Measurements from ENCODE around the gene FYB1. TPM values are rescaled to one million over a fixed set of nuclear protein-coding genes. Genes with fewer than 3 reads are reported as not detected.
"Not testable (repeated sequence)": the region's sequence is repeated elsewhere in the genome, so short reads cannot be mapped to it uniquely, and the experiment has no call there.

Gene FYB1
- total RNA-seq, 2 experiments from 2014 or later, result 105 to 106 TPM

- CTCF ChIA-PET, result interaction anchor here (1.0 to 7.5 kb wide), 8 partner anchors 7 to 78 kb away, joined by 3 to 38 read pairs (median 9); no protein-coding TSS in a partner anchor
Observed at GRCh38 chr5:39186289-39186688, 33.1 kb downstream of the FYB1 start.

GRCh38 chr5:39185761-39186160 is 33.6 kb downstream of the FYB1 start:
- no peaks in the 10 kb centered on the region for H3K27me3 Mint-ChIP-seq
- peak overlapping the region; percentile 92 for H3K27ac Mint-ChIP-seq
- no peaks in the 10 kb centered on the region for H3K9me3 Mint-ChIP-seq
- H3K4me3 Mint-ChIP-seq, result peak overlapping the region; percentile 77
- no peaks in the 10 kb centered on the region for H3K36me3 Mint-ChIP-seq
- peaks cover 81% of the 10 kb centered on the region for H3K4me1 Mint-ChIP-seq (ENCODE audit: low read depth)
- POLR2A ChIA-PET, result interaction anchor here (0.8 to 7.3 kb wide), 6 partner anchors 9 to 27 kb away, joined by 3 to 91 read pairs (median 16); no protein-coding TSS in a partner anchor
- no peak for DNase-seq
- intact Hi-C loops (cut with micrococcal nuclease), result loop anchor here (1.0 kb wide), 1 partner anchor 10 kb away; no protein-coding TSS in a partner anchor
- CTCF ChIA-PET, result interaction anchor here (1.5 to 7.5 kb wide), 5 partner anchors 10 to 79 kb away, joined by 3 to 38 read pairs (median 16); no protein-coding TSS in a partner anchor

More at GRCh38 chr5:39186289-39186688, 33.1 kb downstream of the FYB1 start:
- Mint-ChIP-seq H3K36me3 (no peaks in the 10 kb centered on the region), H3K4me1 (ENCODE audit: low read depth) (peaks cover 81% of the 10 kb centered on the region), H3K4me3 (peak overlapping the region; percentile 77), H3K27ac (peak overlapping the region; percentile 92), H3K27me3 (no peaks in the 10 kb centered on the region), H3K9me3 (no peaks in the 10 kb centered on the region)
- intact Hi-C loops (cut with micrococcal nuclease), result loop anchor here (1.0 kb wide), 1 partner anchor 9 kb away; no protein-coding TSS in a partner anchor
- POLR2A ChIA-PET, result interaction anchor here (0.8 to 7.3 kb wide), 6 partner anchors 9 to 27 kb away, joined by 3 to 91 read pairs (median 16); no protein-coding TSS in a partner anchor
- DNase-seq, result no peak

GRCh38 chr5:39179561-39179960 is 39.8 kb downstream of the FYB1 start:
- DNase-seq, result not testable (repeated sequence)
- POLR2A ChIA-PET, result interaction anchor here (1.0 to 6.6 kb wide), 8 partner anchors 8 to 31 kb away, joined by 3 to 50 read pairs (median 6); no protein-coding TSS in a partner anchor

GRCh38 chr5:39178861-39179260 is 40.5 kb downstream of the FYB1 start:
- H3K36me3 Mint-ChIP-seq, result peaks cover 6% of the 10 kb centered on the region
- H3K4me3 Mint-ChIP-seq, result peak overlapping the region; percentile 63
- CTCF ChIA-PET, result interaction anchor here (0.7 to 5.9 kb wide), 12 partner anchors 8 to 104 kb away, joined by 3 to 38 read pairs (median 8); no protein-coding TSS in a partner anchor
- no peak for DNase-seq
- POLR2A ChIA-PET, result interaction anchor here (1.0 to 6.6 kb wide), 9 partner anchors 9 to 34 kb away, joined by 3 to 50 read pairs (median 6); no protein-coding TSS in a partner anchor
- peaks cover 96% of the 10 kb centered on the region for H3K4me1 Mint-ChIP-seq (ENCODE audit: low read depth)
- H3K9me3 Mint-ChIP-seq, result no peaks in the 10 kb centered on the region
- H3K27ac Mint-ChIP-seq, result peak overlapping the region; percentile 88
- no peaks in the 10 kb centered on the region for H3K27me3 Mint-ChIP-seq
- intact Hi-C loops (cut with micrococcal nuclease), result loop anchor here (10.0 kb wide), 2 partner anchors 1046 to 1226 kb away; no protein-coding TSS in a partner anchor

More at GRCh38 chr5:39179561-39179960, 39.8 kb downstream of the FYB1 start:
- CTCF ChIA-PET, result interaction anchor here (1.1 to 5.9 kb wide), 10 partner anchors 8 to 38 kb away, joined by 3 to 38 read pairs (median 9); no protein-coding TSS in a partner anchor
- H3K27ac Mint-ChIP-seq, result peak overlapping the region; percentile 88
- H3K4me1 Mint-ChIP-seq (ENCODE audit: low read depth), result peaks cover 92% of the 10 kb centered on the region
- not testable (repeated sequence) for H3K36me3 Mint-ChIP-seq, H3K27me3 Mint-ChIP-seq, H3K9me3 Mint-ChIP-seq
- H3K4me3 Mint-ChIP-seq, result peak overlapping the region; percentile 63
- intact Hi-C loops (cut with micrococcal nuclease), result loop anchor here (10.0 kb wide), 2 partner anchors 1045 to 1225 kb away; no protein-coding TSS in a partner anchor

GRCh38 chr5:39178171-39178570 is 41.2 kb downstream of the FYB1 start:
- H3K27ac Mint-ChIP-seq, result peak overlapping the region; percentile 88
- H3K36me3 Mint-ChIP-seq, result peaks cover 7% of the 10 kb centered on the region
- peak overlapping the region; percentile 63 for H3K4me3 Mint-ChIP-seq
- POLR2A ChIA-PET, result interaction anchor here (1.1 to 6.6 kb wide), 11 partner anchors 8 to 35 kb away, joined by 3 to 53 read pairs (median 10); no protein-coding TSS in a partner anchor
- no peaks in the 10 kb centered on the region for H3K27me3 Mint-ChIP-seq
- peaks cover 97% of the 10 kb centered on the region for H3K4me1 Mint-ChIP-seq (ENCODE audit: low read depth)
- CTCF ChIA-PET, result interaction anchor here (0.8 to 5.9 kb wide), 9 partner anchors 9 to 105 kb away, joined by 3 to 38 read pairs (median 22); no protein-coding TSS in a partner anchor
- DNase-seq, result no peak
- H3K9me3 Mint-ChIP-seq, result peaks cover 2% of the 10 kb centered on the region
- intact Hi-C loops (cut with micrococcal nuclease), result loop anchor here (10.0 kb wide), 2 partner anchors 1047 to 1227 kb away; no protein-coding TSS in a partner anchor

- H3K27me3 Mint-ChIP-seq, result no peaks in the 10 kb centered on the region
- POLR2A ChIA-PET, result interaction anchor here (0.6 to 6.6 kb wide), 12 partner anchors 9 to 39 kb away, joined by 3 to 53 read pairs (median 4); no protein-coding TSS in a partner anchor
- CTCF ChIA-PET, result interaction anchor here (1.0 to 5.2 kb wide), 10 partner anchors 10 to 97 kb away, joined by 3 to 38 read pairs (median 7); no protein-coding TSS in a partner anchor
Observed at GRCh38 chr5:39177631-39177964, 41.8 kb downstream of the FYB1 start.

GRCh38 chr5:39176759-39177630 is 42.4 kb downstream of the FYB1 start:
- Mint-ChIP-seq H3K9me3 (peaks cover 10% of the 10 kb centered on the region), H3K4me1 (ENCODE audit: low read depth) (peaks cover 95% of the 10 kb centered on the region), H3K27me3 (no peaks in the 10 kb centered on the region), H3K4me3 (peak overlapping the region; percentile 63), H3K27ac (peak overlapping the region; percentile 88), H3K36me3 (peaks cover 12% of the 10 kb centered on the region)
- CTCF ChIA-PET, result interaction anchor here (1.0 to 5.2 kb wide), 11 partner anchors 11 to 96 kb away, joined by 3 to 38 read pairs (median 5); no protein-coding TSS in a partner anchor
- peak; percentile 77 for DNase-seq
- POLR2A ChIA-PET, result interaction anchor here (0.6 to 6.6 kb wide), 14 partner anchors 9 to 39 kb away, joined by 3 to 53 read pairs (median 4); no protein-coding TSS in a partner anchor
- intact Hi-C loops (cut with micrococcal nuclease), result loop anchor here (1.0 to 10.0 kb wide), 6 partner anchors 11 to 1228 kb away; no protein-coding TSS in a partner anchor

More at GRCh38 chr5:39177631-39177964, 41.8 kb downstream of the FYB1 start:
- peaks cover 7% of the 10 kb centered on the region for H3K9me3 Mint-ChIP-seq
- intact Hi-C loops (cut with micrococcal nuclease), result loop anchor here (1.0 to 10.0 kb wide), 6 partner anchors 11 to 1227 kb away; no protein-coding TSS in a partner anchor
- peak overlapping the region; percentile 88 for H3K27ac Mint-ChIP-seq
- peaks cover 97% of the 10 kb centered on the region for H3K4me1 Mint-ChIP-seq (ENCODE audit: low read depth)
- H3K4me3 Mint-ChIP-seq, result peak overlapping the region; percentile 63
- peaks cover 12% of the 10 kb centered on the region for H3K36me3 Mint-ChIP-seq
- no peak for DNase-seq

GRCh38 chr5:39175273-39175955 is 43.9 kb downstream of the FYB1 start:
- intact Hi-C loops (cut with micrococcal nuclease), result loop anchor here (1.0 to 10.0 kb wide), 3 partner anchors 10 to 1229 kb away; no protein-coding TSS in a partner anchor

GRCh38 chr5:39173069-39173468 is 46.3 kb downstream of the FYB1 start:
- Mint-ChIP-seq H3K4me3 (no peak overlapping the region), H3K27ac (peak overlapping the region; percentile 88)

More at GRCh38 chr5:39175273-39175955, 43.9 kb downstream of the FYB1 start:
- Mint-ChIP-seq H3K27me3 (no peaks in the 10 kb centered on the region), H3K27ac (peak overlapping the region; percentile 88), H3K4me3 (peak overlapping the region; percentile 60), H3K36me3 (peaks cover 13% of the 10 kb centered on the region), H3K4me1 (ENCODE audit: low read depth) (peaks cover 96% of the 10 kb centered on the region), H3K9me3 (peaks cover 10% of the 10 kb centered on the region)
- peak; percentile 76 for DNase-seq
- ChIA-PET POLR2A (interaction anchor here (0.6 to 6.6 kb wide), 10 partner anchors 10 to 101 kb away, joined by 3 to 53 read pairs (median 5); partner anchors contain the start of gene RICTOR), CTCF (interaction anchor here (1.0 to 4.6 kb wide), 4 partner anchors 11 to 42 kb away, joined by 7 to 38 read pairs (median 24); no protein-coding TSS in a partner anchor)

GRCh38 chr5:39172593-39172992 is 46.8 kb downstream of the FYB1 start:
- peaks cover 10% of the 10 kb centered on the region for H3K9me3 Mint-ChIP-seq
- ChIA-PET POLR2A (interaction anchor here (1.1 to 2.3 kb wide), 3 partner anchors 15 to 40 kb away, joined by 3 to 10 read pairs (median 6); no protein-coding TSS in a partner anchor), CTCF (no interaction called here)
- DNase-seq, result no peak
- H3K4me3 Mint-ChIP-seq, result no peak overlapping the region
- peak overlapping the region; percentile 88 for H3K27ac Mint-ChIP-seq
- H3K27me3 Mint-ChIP-seq, result no peaks in the 10 kb centered on the region
- peaks cover 94% of the 10 kb centered on the region for H3K4me1 Mint-ChIP-seq (ENCODE audit: low read depth)
- peaks cover 19% of the 10 kb centered on the region for H3K36me3 Mint-ChIP-seq
- intact Hi-C loops (cut with micrococcal nuclease), result loop anchor here (10.0 kb wide), 2 partner anchors 1052 to 1232 kb away; no protein-coding TSS in a partner anchor

More at GRCh38 chr5:39173069-39173468, 46.3 kb downstream of the FYB1 start:
- Mint-ChIP-seq H3K36me3 (peaks cover 19% of the 10 kb centered on the region), H3K27me3 (no peaks in the 10 kb centered on the region), H3K4me1 (ENCODE audit: low read depth) (peaks cover 94% of the 10 kb centered on the region), H3K9me3 (peaks cover 10% of the 10 kb centered on the region)
- intact Hi-C loops (cut with micrococcal nuclease), result loop anchor here (10.0 kb wide), 2 partner anchors 1052 to 1232 kb away; no protein-coding TSS in a partner anchor
- ChIA-PET CTCF (no interaction called here), POLR2A (interaction anchor here (2.3 kb wide), 2 partner anchors 15 to 22 kb away, joined by 6 to 10 read pairs; no protein-coding TSS in a partner anchor)
- DNase-seq, result no peak

Data from activated CD4-positive, alpha-beta memory T cell treated with anti-CD3 and anti-CD28 coated beads for 36 hours (primary cell).